Mucosa of rectum (tissue), 2 donors: ENCODE measurements around the gene SLC17A1.

Experiments
- H3K27ac ChIP-seq, 2 donors: one replicate each; pipeline ENCODE4 v1.7.0; 2013; ENCODE audit warnings: inconsistent platforms in 2 of 2, low read depth in 2 of 2, low read length in 2 of 2
- H3K27me3 ChIP-seq, 2 donors: one replicate each; pipeline ENCODE4 v1.7.0; 2013; ENCODE audit warnings: low read length in 2 of 2; ENCODE audit not compliant: control insufficient read depth in 2 of 2, insufficient read depth in 2 of 2
- H3K36me3 ChIP-seq, 2 donors: one replicate each; pipeline ENCODE4 v1.7.0; 2013; ENCODE audit warnings: low read length in 2 of 2; ENCODE audit not compliant: control insufficient read depth in 2 of 2, insufficient read depth in 2 of 2
- H3K4me1 ChIP-seq, 2 donors: one replicate each; pipeline ENCODE4 v1.7.0; 2013; ENCODE audit warnings: low read length in 2 of 2, mild to moderate bottlenecking in 1 of 2; ENCODE audit not compliant: control insufficient read depth in 2 of 2, insufficient read depth in 2 of 2
- H3K4me3 ChIP-seq, 2 donors: one replicate each; pipeline ENCODE4 v1.7.0; 2013; ENCODE audit warnings: low read length in 2 of 2
- H3K9ac ChIP-seq, 2 donors: one replicate each; pipeline ENCODE4 v1.7.0; 2013; ENCODE audit warnings: low read length in 2 of 2, low read depth in 1 of 2, mild to moderate bottlenecking in 1 of 2
- H3K9me3 ChIP-seq, 2 donors: one replicate each; pipeline ENCODE4 v1.7.0; 2013; ENCODE audit warnings: low read length in 2 of 2; ENCODE audit not compliant: control insufficient read depth in 2 of 2
- donor health status: healthy.
- donor health status: Normal muscosa, but diverticular disease.

The SLC17A1 gene

GRCh38 chr6:25868436-25869183, 36.8 kb upstream of the SLC17A1 start:
- Histone ChIP-seq H3K36me3 (no peaks in the 10 kb centered on the region), H3K9me3 (no peaks in the 10 kb centered on the region), H3K4me1 (no peaks in the 10 kb centered on the region), H3K27ac (no peak overlapping the region), H3K27me3 (no peaks in the 10 kb centered on the region), H3K4me3 (no peak overlapping the region), H3K9ac (no peak overlapping the region)

DNA sequence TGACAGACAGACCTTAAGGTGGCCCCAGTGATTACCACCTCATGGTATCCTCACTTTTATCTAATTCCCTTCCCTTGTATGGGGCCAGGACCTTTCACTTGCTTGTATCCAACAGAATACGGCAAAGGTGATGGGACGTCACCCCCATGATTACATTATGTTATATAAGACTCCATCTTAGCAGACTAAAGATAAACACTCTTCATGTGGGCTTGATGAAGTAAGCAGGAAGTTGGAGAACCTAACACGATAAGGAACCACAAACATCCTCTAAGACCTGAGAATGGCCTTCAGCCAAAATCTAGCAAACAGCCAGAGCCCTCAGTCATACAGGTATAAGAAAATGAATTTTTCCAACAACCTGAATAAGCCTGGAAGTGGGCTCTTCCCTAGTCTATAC, 34.2 kb upstream of the SLC17A1 start:
- Histone ChIP-seq H3K36me3 (no peaks in the 10 kb centered on the region), H3K4me1 (no peaks in the 10 kb centered on the region), H3K9me3 (no peaks in the 10 kb centered on the region), H3K9ac (no peak overlapping the region), H3K27me3 (no peaks in the 10 kb centered on the region), H3K4me3 (no peak overlapping the region), H3K27ac (no peak overlapping the region)

GRCh38 chr6:25863360-25863759, 31.5 kb upstream of the SLC17A1 start:
- Histone ChIP-seq H3K27me3 (no peaks in the 10 kb centered on the region), H3K4me1 (no peaks in the 10 kb centered on the region), H3K9me3 (no peaks in the 10 kb centered on the region), H3K4me3 (no peak overlapping the region), H3K9ac (no peak overlapping the region), H3K36me3 (no peaks in the 10 kb centered on the region), H3K27ac (no peak overlapping the region)

DNA sequence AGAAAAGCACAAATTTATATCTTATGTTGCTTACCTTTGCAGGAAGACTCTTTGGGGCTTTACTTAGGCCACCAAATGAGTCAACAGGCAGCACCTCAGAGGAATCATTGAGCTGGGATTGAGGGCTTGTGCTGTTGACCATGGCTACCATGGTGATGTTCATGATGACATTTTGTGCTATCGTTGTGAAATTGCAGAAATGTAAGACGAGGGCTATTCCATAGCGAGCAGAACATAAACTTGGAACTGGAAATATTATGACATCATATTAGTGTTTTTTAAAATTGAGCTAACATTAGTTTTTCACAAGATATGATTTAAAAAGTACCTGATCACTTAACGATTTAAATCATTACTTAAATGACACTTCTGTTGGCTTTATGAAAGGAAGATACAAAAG, 30.3 kb upstream of the SLC17A1 start:
- no peaks in the 10 kb centered on the region for H3K27me3 ChIP-seq
- no peak overlapping the region for H3K27ac ChIP-seq
- H3K4me1 ChIP-seq: no peaks in the 10 kb centered on the region
- H3K4me3 ChIP-seq: no peak overlapping the region
- no peak overlapping the region for H3K9ac ChIP-seq
- no peaks in the 10 kb centered on the region for H3K9me3 ChIP-seq
- H3K36me3 ChIP-seq: no peaks in the 10 kb centered on the region

DNA sequence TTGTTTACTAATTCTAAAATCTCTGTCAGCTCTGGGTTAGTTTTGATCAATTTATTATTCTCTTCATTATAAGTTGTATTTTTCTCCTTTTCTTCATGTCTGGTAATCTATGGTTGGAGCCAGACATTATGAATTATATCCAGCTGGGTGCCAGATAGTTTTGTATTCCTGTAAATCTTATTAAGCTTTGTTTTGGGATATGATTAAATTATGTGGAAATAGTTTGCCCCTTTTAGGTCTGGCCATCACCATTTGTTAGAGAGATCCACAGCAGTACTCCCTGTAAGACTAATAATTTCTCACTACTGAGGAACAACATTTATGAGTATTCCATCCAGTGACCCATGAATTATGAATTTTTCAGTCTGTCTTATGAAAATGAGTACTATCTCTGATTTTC, 20.9 kb upstream of the SLC17A1 start:
- H3K27ac ChIP-seq: no peak overlapping the region
- no peaks in the 10 kb centered on the region for H3K27me3 ChIP-seq
- no peaks in the 10 kb centered on the region for H3K9me3 ChIP-seq
- H3K4me3 ChIP-seq: no peak overlapping the region
- H3K9ac ChIP-seq: no peak overlapping the region
- no peaks in the 10 kb centered on the region for H3K36me3 ChIP-seq
- H3K4me1 ChIP-seq: no peaks in the 10 kb centered on the region

- Histone ChIP-seq H3K9me3 (no peaks in the 10 kb centered on the region), H3K27me3 (no peaks in the 10 kb centered on the region), H3K9ac (no peak overlapping the region), H3K4me3 (no peak overlapping the region), H3K27ac (no peak overlapping the region), H3K4me1 (no peaks in the 10 kb centered on the region), H3K36me3 (no peaks in the 10 kb centered on the region)
Measured at GRCh38 chr6:25851961-25852360, 20.1 kb upstream of the SLC17A1 start.

DNA sequence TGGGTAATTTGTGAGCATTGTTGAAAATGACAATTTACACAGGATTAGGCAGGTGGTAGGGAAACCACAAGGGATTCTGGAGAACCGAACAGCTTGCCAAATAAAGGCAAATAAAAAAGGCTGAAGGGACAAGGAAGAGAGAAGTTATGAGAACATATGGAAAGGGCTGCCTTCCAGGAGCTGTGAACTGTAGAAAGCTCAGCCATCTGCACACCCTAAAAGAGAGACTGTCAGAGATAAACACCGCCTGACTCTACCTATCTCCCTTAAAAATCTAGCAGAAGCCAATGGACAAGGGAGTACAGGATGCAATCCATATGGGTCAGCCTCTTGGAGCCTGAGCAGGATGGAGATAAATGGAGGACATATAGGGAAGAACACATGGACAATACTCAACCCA, 12.7 kb upstream of the SLC17A1 start:
- H3K36me3 ChIP-seq: no peaks in the 10 kb centered on the region
- H3K9me3 ChIP-seq: no peaks in the 10 kb centered on the region
- H3K27ac ChIP-seq: no peak overlapping the region
- H3K27me3 ChIP-seq: no peaks in the 10 kb centered on the region
- H3K4me3 ChIP-seq: no peak overlapping the region
- H3K4me1 ChIP-seq: no peaks in the 10 kb centered on the region
- H3K9ac ChIP-seq: no peak overlapping the region

DNA sequence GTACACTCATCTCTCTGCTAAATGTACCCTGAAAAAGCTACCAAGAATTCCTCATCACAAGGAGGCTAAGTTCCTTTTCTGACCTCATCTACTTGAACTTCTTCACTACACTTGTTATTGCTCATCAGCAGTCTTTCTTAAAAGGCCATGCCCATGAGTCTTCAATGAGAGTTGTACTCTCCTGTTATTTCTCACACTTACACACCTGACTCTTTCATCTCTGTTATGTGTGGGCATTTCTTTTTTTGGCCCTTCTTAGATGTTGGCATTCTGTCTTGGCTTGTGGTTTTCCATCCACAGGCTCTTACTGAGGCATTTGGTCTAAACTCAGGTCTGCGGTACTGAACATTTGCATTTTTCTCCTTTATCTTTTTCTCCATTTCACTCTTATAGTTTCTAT, 10.7 kb upstream of the SLC17A1 start:
- H3K4me3 ChIP-seq: no peak overlapping the region
- no peaks in the 10 kb centered on the region for H3K4me1 ChIP-seq
- no peaks in the 10 kb centered on the region for H3K27me3 ChIP-seq
- no peak overlapping the region for H3K27ac ChIP-seq
- H3K9me3 ChIP-seq: no peaks in the 10 kb centered on the region
- no peaks in the 10 kb centered on the region for H3K36me3 ChIP-seq
- H3K9ac ChIP-seq: no peak overlapping the region

- no peak overlapping the region for H3K9ac ChIP-seq
- H3K27ac ChIP-seq: no peak overlapping the region
Measured at GRCh38 chr6:25835442-25836283, 3.8 kb upstream of the SLC17A1 start.

GRCh38 chr6:25834950-25835349, 3.1 kb upstream of the SLC17A1 start:
- Histone ChIP-seq H3K9ac (no peak overlapping the region), H3K27ac (no peak overlapping the region)

More at GRCh38 chr6:25835442-25836283, 3.8 kb upstream of the SLC17A1 start:
- H3K36me3 ChIP-seq: no peaks in the 10 kb centered on the region
- H3K27me3 ChIP-seq: no peaks in the 10 kb centered on the region
- H3K4me3 ChIP-seq: no peak overlapping the region
- H3K4me1 ChIP-seq: peaks cover 0 to 3% of the 10 kb centered on the region in 2 donors
- no peaks in the 10 kb centered on the region for H3K9me3 ChIP-seq

More at GRCh38 chr6:25834950-25835349, 3.1 kb upstream of the SLC17A1 start:
- no peaks in the 10 kb centered on the region for H3K36me3 ChIP-seq
- H3K4me3 ChIP-seq: no peak overlapping the region
- peaks cover 0 to 3% of the 10 kb centered on the region in 2 donors for H3K4me1 ChIP-seq
- H3K27me3 ChIP-seq: no peaks in the 10 kb centered on the region
- no peaks in the 10 kb centered on the region for H3K9me3 ChIP-seq
